Body of pancreas (tissue), 4 donors: ENCODE results near the gene EWSR1. TPM values are rescaled to one million over a fixed set of nuclear protein-coding genes. Genes with fewer than 3 reads are reported as not detected.

Source experiments
- ATAC-seq: fragments of 150-250 bp; one replicate; pipeline ENCODE4 v1.9.1; 2016
- DNase-seq, 4 donors: peaks; one replicate each; pipeline ENCODE4 v3.0.0-alpha.2; 2019
- H3K27ac ChIP-seq, 4 donors: fragments of 200-600 bp; sonication (generic); 1 replicate in 3 of 4; 2 replicates in 1 of 4; pipeline versions ENCODE4 v1.5.1 to v1.6.1; 2016 to 2019; ENCODE audit warnings: mild to moderate bottlenecking in 1 of 4, mixed read lengths in 1 of 4, moderate library complexity in 1 of 4
- H3K27me3 ChIP-seq, 2 donors: fragments of 200-600 bp; sonication (generic); one replicate each; pipeline ENCODE4 v1.6.0; 2016; ENCODE audit warnings: mild to moderate bottlenecking in 1 of 2
- H3K36me3 ChIP-seq, 2 donors: fragments of 200-600 bp; sonication (generic); replicated peaks in 1 of 2; 2 replicates each; pipeline ENCODE4 v1.5.1; 2016; ENCODE audit warnings: low read depth in 2 of 2; ENCODE audit not compliant: insufficient read depth in 1 of 2
- H3K4me1 ChIP-seq: fragments of 200-600 bp; sonication (generic); one replicate; pipeline ENCODE4 v1.6.0; 2016
- H3K4me3 ChIP-seq, 2 donors: fragments of 200-600 bp; sonication (generic); 1 replicate in 1 of 2; 2 replicates in 1 of 2; pipeline ENCODE4 v1.5.1; 2016 to 2019
- H3K9me3 ChIP-seq, 3 donors: fragments of 200-600 bp; sonication (generic); 1 replicate in 2 of 3; 2 replicates in 1 of 3; pipeline ENCODE4 v1.5.1; 2016
- POLR2A ChIP-seq, 3 donors: fragments of 450-650 bp; IDR thresholded peaks; one replicate each; pipeline ENCODE4 v1.6.1; 2016; ENCODE audit warnings: antibody characterized with exemption in 3 of 3, mild to moderate bottlenecking in 2 of 3
- WGBS, 2 donors: methylation state at CpG; one replicate each; pipeline ENCODE4 v1.1.5; 2017; 5-methylcytosine and 5-hydroxymethylcytosine counted together
- intact Hi-C: fragments of 100-400 bp; cut with DNase I; formaldehyde crosslinking; loops from one replicate; pipeline ENCODE4 v1.15.1; 2023
- total RNA-seq, 2 donors: library from RNA; depleted of rRNA; stranded (reverse); fragments of >200 nt; gene quantifications; one replicate each; pipeline ENCODE4 v1.1.0, GENCODE V29; 2016
- TF ChIP-seq, protein P1 (sequence below), 7 experiments: fragments of 450-650 bp in 4 of 7; fragments of 200-600 bp in 3 of 7; sonication (generic) in 3 of 7; IDR thresholded peaks; one replicate each; pipeline ENCODE4 v1.5.1; 2016 to 2019; ENCODE audit warnings: antibody characterized with exemption in 7 of 7

EWSR1 gene
- total RNA-seq, 2 donors from 2014 or later = 142 to 175 TPM

DNA sequence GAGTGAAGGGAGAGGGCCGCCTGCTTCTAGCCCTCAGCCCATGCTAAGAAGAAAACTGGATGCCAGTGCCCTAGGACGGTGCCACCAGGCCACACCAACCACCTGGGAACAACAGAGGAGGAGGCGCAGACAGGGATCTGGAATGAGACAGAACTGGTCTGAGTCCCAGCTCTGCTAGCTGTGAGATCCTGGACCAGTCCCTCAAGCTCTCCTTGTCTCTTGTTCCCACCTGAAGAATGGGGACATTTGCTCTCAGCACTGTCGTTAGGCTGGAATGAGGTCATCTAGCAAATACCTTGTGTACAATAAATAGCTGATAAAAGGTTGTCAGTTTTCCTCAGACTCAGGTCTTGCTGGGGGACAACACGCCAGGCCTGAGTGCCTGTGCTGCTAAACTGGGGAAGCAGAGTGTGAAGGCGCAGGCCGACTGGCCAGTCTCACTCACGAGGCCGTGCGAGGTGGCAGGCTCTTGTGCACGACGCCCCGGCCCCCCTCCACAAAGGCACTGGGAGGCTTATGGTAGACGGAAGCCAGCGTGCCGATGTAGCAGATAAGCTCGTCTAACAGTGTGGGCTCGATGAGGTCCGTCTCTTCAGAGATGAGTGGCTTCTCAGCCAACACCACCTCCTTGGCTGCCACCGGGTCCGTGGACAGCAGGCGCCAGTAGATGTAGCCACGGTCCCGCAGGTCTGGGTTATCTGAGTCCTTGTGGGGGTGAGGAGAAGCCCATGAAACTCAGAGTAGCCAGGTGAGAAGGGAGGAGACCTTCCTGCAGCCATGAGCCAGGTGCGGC, 73.2 kb downstream of the EWSR1 start:
- intact Hi-C loops = no loop called here
- H3K27me3 ChIP-seq = no peaks in the 10 kb centered on the region
- DNase-seq (no peak), ATAC-seq (no peak)
- no peaks in the 10 kb centered on the region for H3K9me3 ChIP-seq
- H3K4me3 ChIP-seq = no peak overlapping the region
- peaks cover 41% of the 10 kb centered on the region for H3K4me1 ChIP-seq
- 70 to 86% methylated on average over 8 to 25 of the region's 25 CpGs for WGBS, 2 donors
- peaks cover 8 to 19% of the 10 kb centered on the region in 2 donors for H3K36me3 ChIP-seq
- TF ChIP-seq POLR2A (IDR thresholded peaks at IDR 0.05) = no peak
- TF ChIP-seq, protein P1, sequence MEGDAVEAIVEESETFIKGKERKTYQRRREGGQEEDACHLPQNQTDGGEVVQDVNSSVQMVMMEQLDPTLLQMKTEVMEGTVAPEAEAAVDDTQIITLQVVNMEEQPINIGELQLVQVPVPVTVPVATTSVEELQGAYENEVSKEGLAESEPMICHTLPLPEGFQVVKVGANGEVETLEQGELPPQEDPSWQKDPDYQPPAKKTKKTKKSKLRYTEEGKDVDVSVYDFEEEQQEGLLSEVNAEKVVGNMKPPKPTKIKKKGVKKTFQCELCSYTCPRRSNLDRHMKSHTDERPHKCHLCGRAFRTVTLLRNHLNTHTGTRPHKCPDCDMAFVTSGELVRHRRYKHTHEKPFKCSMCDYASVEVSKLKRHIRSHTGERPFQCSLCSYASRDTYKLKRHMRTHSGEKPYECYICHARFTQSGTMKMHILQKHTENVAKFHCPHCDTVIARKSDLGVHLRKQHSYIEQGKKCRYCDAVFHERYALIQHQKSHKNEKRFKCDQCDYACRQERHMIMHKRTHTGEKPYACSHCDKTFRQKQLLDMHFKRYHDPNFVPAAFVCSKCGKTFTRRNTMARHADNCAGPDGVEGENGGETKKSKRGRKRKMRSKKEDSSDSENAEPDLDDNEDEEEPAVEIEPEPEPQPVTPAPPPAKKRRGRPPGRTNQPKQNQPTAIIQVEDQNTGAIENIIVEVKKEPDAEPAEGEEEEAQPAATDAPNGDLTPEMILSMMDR (IDR thresholded peaks at IDR 0.05) = no peak
- peak overlapping the region; percentile 56 to 85 (median 80) for H3K27ac ChIP-seq

DNA sequence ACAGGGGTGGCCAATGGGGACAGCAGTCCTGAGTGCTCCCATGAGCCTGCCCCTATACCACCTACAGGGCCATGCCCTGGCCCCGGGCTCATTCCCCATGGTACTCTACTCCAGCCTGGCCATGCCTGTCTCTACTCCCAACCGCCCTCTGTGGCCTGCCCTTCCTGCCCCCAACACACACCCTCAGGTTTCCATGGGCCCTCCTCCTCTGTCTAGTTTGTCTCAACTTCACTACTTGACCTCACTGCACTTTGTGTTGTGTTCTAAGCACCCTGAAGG, 73.7 kb downstream of the EWSR1 start:
- Histone ChIP-seq H3K9me3 (no peaks in the 10 kb centered on the region), H3K27ac (peak overlapping the region; percentile 56 to 85 (median 80)), H3K27me3 (no peaks in the 10 kb centered on the region), H3K4me1 (peaks cover 41% of the 10 kb centered on the region), H3K36me3 (peaks cover 8 to 19% of the 10 kb centered on the region in 2 donors), H3K4me3 (no peak overlapping the region)
- ATAC-seq = no peak
- WGBS, 2 donors = 88 to 91% methylated on average over 2 of the region's 2 CpGs
- TF ChIP-seq, protein P1 (IDR thresholded peaks at IDR 0.05) = no peak
- no peak for TF ChIP-seq POLR2A (IDR thresholded peaks at IDR 0.05)
- no peak for DNase-seq
- intact Hi-C loops = no loop called here

DNA sequence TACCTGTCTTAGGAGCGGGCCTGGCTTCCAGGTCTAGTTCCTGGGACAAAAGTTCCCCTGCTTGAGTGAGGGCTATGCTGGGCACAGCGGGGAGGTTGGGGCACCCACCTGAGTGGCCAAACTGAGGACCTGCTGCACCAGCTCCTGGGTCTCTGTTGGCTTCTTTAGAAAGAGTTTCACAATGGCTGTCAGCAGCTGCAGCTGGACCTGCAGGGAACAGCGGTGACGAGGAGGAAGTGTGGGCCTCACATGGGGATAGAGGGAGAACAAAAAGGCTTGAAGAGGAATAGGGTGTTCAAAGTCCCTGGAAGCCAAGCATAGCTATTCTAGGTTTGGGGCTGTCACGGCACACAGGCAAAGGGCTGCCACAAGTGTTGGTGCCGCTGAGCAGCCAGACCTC, 74.1 kb downstream of the EWSR1 start:
- H3K9me3 ChIP-seq = no peaks in the 10 kb centered on the region
- peak; percentile 6 for ATAC-seq
- H3K4me1 ChIP-seq = peaks cover 41% of the 10 kb centered on the region
- no peaks in the 10 kb centered on the region for H3K27me3 ChIP-seq
- 24 to 55% methylated on average over 4 to 6 of the region's 6 CpGs for WGBS, 2 donors
- peak in 1 of 4 donors; percentile 48 for DNase-seq
- peaks cover 8 to 15% of the 10 kb centered on the region in 2 donors for H3K36me3 ChIP-seq
- peak overlapping the region; percentile 56 to 85 (median 80) for H3K27ac ChIP-seq
- intact Hi-C loops = no loop called here
- no peak overlapping the region for H3K4me3 ChIP-seq
- no peak for TF ChIP-seq POLR2A (IDR thresholded peaks at IDR 0.05)
- TF ChIP-seq, protein P1 (IDR thresholded peaks at IDR 0.05) = no peak

DNA sequence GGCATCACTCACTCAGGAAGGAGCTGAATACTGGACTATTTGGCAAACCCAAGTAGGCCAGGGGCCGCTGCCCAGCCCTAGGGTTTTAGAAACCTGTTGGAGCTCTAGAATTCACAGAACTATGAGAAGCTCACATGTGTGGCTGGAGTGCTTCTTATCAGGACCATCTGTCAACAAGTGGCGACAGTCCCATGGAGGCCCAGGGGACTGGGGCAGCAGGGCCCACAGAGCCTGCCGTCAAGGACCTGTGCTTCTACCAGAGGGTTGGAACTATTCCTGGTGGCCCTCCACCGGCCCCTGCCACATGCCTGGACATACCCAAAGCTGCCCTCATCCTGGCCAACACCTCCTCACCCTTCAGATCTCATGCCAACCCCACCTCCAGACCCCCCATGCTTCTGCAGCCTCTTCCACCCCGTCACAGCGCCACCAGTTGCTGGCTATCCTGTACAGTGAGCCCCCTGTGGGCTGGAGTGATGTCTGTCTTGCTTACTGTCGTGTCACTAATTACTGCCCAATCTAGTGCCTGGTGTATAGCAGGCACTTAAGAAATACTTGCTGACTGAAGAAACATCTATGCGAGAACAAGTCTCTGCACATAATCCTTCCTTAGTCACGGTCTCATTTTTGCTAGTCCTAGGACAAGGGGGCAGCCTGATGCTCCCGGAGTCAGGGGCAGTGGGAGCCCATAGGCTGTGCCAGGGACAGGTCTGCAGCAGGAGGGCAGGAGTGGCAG, 74.7 kb downstream of the EWSR1 start:
- DNase-seq = peak; percentile 66 to 84 (median 83)
- intact Hi-C loops = no loop called here
- 47% methylated on average over 7 to 10 of the region's 10 CpGs for WGBS, 2 donors
- Histone ChIP-seq H3K36me3 (peaks cover 4 to 18% of the 10 kb centered on the region in 2 donors), H3K9me3 (no peaks in the 10 kb centered on the region), H3K27ac (peak overlapping the region; percentile 56 to 85 (median 80)), H3K4me1 (peaks cover 41% of the 10 kb centered on the region), H3K4me3 (no peak overlapping the region), H3K27me3 (no peaks in the 10 kb centered on the region)
- TF ChIP-seq POLR2A (IDR thresholded peaks at IDR 0.05) = no peak
- TF ChIP-seq, protein P1 (IDR thresholded peaks at IDR 0.05) = no peak
- peak; percentile 74 for ATAC-seq
